HG03571 (cell line): ENCODE measurements around the gene MPPED1.

ENCODE experiments used
- ATAC-seq: cut with Tn5 transposase; IDR thresholded peaks from one replicate; pipeline ENCODE4 v1.9.1; 2021; ENCODE audit not compliant: unreplicated experiment

The MPPED1 gene

DNA sequence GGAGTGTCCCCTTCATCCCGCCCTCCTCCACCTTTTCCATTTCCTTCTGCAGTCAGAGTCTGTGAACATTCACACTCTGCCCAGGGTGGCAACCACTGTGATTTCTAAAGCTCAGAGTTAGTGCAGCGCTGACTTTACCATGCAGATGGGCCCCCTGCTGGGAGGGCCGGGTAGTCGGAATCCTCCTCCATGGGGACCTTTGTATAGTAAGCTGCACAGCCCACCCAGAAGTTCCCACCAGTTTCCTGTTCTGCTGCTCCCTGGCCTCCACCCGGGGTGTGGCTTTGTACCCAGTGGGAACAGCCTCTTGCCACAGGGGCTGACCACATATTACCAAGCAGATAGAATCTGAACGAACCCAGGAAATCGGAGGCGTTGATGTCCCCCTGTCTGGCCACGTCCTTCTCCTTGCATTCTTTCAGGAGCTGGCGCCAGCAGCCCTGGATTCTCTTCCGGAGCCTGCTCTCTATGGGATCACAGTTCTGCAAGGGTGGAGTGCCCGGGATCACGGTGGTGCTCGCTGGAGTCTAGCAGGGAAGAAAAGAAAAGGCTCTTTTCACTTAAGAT is 125.3 kb downstream of the MPPED1 start:
- no peak for ATAC-seq

DNA sequence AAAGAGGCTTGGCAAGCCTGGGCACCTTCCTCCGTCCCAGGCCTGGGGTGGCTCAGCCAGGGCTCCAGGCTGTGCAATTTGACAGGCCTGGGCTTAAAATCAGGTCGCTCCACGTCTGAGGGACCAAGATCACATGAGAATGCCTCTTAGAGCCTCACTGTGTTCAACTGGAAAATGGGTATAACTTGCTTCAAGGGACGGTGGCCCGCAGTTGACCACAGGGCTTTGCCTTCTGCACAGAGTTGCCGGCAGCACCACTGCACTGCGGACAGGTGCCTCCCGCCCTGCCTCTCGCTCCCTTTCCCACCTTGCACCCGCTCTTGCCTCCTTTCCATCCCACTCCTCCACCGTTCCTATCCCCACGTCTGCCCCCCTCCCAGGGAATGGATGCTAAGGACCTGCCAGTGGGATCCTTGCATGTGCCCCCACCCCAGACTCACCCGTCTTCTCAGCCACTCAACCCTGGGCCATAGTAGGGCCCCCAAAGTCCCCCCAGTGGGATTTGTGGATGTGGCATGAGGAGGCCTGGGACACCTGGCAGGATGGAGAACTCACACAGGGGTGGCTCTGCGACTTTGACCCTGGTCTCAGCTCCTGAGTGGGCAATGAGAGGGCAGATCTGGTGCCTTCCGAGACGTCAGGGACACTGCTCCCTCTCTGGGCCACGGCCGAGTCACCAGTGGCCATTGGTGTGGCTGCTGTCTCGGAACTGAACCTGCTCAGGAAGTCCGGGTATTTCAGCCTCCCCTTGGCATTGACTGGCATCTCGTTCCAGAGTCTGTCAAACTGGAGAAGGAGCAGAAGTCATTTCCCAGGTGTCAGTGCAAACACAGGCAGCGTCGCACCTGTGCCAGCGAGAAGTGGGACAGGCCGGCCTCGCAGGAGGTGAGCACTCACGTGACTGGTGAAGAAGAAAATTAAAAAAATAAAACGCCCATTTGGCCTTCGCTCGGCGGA is 128.0 kb downstream of the MPPED1 start:
- no peak for ATAC-seq

DNA sequence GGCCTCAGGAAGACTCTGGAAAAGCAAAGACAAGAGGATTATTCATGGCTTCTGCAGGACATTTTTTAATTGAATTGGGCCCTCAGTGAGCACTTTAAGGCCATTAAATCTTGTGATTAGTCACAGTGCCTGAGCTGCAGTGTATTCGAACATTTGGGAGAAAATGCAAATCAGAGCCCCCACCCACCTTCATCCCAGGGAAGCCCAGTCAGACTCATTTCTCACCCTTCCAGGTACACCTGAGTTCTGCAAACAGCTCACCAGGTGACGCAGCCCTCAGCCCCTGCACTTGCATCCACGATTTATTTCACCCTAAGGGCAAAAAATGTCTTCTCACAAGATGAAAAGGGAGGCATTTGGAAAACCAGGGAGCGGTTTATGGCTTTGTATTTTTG is 128.7 kb downstream of the MPPED1 start:
- no peak for ATAC-seq

DNA sequence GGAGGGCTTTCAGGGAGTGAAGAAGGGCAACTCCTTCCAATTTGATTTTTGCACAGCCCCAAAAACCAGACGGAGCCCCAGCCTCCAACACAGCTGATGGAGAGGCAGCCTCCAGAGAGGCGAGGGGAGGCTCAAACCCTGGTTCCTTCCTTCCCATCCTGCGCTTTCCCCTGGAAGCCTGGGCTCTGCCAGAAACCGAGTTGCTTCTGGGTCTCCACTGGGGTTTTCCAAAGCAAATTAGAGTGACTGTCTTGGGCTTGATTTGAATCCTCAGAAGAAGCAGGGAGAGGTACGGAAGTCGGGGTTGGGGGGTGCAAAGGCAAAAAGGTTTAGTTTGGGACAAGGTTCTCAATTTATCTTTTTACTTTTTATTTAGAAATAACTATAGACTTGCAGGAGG is 129.2 kb downstream of the MPPED1 start:
- ATAC-seq: no peak

DNA sequence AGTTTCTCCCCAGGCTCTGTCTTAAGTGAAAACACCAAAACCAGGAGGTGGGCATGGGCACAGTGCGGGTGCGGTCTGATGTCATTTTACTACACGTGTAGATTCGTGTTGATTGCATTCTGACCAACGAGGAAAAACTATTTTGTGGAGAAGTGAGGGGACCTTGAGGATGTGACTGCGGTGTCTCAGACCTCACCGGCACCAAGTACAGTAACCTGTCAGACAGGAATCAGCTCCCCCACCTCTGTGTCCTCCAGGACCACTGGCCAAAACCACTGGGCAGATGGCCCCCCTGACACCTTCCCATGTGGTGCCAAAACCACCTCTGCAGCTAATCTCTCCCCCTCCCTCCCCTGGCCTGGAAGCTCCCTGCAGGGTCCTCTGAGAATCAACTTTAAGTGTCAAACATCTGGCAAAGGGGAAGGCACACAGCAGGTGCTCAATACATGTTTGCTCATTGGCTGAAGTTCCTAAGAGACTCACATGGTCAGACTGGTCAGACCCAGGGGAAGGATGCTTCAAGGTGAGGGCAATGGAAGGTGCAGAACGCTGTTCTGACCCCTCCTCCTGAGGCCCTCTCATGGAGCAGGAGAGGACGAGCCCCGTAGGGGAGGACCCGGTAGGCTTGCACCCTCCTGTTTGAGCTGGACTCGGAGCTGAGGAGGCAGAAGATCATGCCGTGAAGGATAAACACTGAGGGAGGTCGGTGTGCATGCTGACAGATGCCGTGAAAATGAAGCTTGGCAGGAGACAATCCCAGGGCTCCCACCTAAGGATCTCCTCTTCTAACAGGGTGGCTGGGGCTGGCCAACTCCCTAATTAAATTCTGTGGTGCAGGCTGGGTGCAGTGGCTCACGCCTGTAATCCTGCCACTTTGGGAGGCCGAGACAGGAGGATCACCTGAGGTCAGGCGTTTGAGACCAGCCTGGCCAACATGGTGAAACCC is 129.9 kb downstream of the MPPED1 start:
- ATAC-seq: no peak

DNA sequence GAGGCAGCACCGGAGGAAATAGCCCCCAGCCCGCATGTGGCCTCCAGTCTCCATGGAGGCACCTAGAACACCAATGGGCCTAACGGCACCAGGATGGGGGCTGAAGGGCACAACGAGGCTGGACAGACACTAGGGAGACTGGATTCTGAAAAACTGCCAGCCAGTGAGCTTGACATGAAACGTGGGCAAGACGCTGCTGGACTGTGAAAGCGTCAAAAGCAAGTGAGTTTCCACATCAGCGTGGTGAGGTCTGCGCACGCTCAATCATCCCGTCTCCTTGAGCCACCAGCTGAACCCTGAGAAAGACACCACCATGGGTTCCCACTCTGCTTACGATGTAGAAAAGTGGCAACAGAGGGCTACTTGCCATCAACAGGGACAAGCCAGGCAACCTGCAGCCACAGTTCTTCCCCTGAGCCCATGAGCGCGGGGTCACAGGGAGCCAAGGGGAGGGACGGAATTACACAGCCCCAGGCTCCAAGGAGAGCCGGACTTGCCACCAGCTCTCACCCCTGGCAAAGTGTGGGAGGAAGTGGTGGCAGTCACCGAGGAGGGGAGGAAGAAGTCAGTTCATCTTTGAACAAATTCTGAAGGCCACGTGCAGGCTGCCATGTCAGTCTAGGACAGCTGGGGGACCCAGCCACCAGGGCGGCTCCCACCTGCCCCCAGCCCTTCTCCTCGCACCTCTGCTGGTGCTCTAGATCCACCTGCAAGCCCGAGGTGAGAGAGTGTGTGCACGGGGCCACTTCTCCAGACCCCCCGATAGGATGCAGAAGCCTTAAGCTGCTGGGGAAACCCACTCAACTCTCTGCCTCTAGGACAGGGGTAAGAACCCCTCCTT is 131.1 kb downstream of the MPPED1 start:
- ATAC-seq: no peak

DNA sequence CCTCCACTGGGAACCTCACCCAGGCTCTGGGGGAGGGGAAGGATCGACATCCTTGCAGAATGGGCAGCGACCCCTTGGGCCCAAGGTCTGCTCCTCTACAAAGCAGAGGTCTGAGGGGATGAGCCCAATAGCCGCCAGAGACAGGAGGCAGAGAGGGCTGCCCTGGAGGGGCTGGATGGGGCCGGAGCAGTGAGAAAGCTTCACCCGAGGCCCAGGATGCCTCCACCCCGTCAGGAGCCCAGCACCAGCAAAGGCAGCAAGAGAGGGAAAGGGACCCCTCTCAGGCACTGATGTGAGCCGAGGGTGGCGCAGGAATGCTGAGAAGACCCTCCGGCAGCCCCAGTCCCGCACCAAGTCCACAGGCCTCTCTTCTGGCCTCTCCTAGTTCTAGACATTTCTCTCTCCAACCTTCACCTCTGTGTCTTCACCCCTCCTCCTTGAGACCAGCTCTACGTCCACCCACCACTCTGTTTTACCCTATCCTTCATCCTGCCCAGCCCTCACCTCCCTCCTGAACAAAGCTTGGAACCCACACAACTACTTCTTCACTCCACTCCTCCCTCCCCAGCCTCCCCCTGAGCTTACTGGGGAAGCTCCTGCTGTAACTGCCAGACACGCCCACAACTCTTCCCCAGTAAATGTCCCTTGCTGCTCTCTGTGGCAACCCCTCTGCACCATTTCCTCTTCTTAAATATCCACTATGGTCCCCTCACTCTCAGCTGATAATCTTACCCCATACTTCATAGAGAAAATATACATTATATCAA is 131.9 kb downstream of the MPPED1 start:
- no peak for ATAC-seq

DNA sequence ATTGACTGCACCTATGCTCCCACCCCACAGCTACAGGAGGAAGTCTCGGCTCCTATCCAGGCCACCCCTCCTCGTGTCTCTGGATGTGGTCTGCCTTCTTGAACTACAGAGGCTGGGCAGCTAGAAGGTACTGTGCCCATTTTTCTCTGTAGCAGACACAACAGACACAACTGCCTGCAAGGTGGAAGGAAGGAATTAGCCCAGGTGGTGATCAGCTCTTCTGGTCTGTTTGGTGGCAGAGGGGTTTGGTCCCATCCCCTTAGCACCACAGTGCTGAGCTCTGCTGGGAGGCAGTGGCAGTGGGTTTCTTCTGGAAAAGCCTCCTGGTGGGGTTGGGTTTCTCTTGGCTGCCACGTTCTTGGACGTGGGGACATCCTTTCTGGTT is 132.5 kb downstream of the MPPED1 start:
- ATAC-seq: no peak

DNA sequence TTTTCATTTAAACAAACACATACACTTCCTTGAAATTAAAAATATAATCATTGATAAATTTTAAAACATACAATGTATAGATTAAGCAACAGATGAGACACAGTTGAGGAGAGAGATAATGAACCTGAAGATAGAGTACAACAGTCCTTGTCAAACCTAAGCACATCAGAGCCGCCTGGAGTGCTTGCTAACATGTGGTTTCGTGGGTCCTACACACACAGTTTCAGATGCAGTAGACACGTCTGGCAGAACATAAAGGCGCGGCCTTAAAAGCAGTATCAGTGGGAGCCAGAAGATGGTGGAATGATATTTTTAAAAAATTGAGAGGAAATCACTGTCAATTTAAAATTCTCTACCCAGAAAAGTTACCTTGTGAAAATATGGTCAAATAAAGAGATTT is 134.4 kb downstream of the MPPED1 start:
- no peak for ATAC-seq

DNA sequence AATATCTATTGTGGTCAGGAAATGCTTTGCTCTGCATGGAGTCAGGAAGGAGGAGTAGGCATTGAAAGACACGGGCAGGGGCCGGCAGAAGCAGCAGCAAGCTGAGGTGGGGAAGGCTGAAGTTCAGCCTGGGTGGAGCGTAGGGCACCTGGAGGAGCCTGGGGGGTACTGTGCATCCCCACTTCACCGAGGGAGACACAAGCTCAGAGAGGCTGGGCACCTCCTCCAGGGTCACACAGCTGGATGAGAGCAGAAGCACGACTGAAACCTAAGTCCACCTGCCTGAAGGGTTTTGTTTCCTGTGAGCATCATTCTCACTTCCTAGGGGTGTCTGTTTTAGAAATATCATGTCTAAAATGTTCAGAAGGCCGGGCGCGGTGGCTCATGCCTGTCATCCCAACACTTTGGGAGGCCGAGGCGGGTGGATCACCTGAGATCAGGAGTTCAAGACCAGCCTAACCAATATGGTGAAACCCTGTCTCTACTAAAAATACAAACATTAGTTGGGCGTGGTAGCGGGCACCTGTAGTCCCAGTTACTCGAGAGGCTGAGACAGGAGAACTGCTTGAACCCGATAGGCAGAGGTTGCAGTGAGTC is 138.3 kb downstream of the MPPED1 start:
- ATAC-seq: no peak

DNA sequence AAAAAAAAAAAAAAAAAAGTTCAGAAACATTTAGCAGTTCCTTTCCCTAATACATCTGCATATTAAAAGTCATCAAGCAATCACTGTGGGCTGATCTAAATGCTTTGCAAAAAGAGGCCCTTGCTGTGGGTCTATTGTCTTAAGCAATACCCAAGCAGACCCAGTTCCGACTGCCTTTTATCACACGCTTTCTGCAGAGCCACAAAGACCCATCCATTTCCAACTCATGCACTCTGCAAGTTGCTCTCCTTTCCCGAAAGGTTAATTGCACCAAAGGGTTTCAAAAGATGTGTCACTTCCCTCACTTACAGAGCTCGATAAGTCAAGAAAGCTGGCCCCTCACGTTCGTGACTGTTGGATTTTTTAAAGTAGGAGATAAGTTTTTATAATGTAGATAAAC is 138.9 kb downstream of the MPPED1 start:
- ATAC-seq: no peak

DNA sequence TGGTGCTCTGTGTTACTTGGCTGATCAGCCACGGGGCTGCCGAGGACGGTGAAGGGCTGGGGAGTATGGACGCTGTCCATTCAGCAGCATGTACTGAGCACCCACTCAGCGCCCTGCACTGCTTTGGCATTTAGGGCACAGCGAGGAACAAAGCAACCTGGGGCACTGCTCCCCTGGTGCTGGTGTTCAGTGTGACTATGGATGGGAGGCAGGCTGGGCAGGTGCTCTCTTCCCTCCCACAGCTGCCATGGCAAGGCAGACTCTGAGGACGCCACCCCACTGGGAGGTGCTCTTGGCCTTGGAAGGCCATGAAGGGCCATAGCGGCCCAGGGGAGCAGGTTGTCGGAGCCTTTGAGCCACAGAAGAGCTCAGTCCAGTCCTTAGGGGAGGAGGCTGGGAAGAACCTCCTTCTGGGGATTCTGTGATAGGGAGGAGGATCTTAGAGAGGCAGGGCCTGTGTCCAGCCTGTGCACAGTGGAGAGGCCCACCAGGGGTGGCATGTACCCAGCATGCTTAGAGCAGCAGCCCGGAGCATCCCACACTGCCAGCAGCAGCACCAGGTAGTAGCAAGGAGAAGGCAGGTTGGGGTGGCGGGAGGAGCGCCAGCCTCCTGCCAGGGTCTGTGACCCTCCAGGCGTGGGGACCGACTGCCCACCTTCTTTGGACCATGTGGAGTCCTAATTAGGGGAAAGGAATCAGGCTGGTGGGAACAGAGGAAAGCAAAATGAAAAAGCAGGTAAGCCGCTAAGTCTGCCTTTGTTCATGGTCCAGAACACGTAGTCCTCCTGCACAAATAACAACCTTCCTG is 141.8 kb downstream of the MPPED1 start:
- ATAC-seq: no peak

DNA sequence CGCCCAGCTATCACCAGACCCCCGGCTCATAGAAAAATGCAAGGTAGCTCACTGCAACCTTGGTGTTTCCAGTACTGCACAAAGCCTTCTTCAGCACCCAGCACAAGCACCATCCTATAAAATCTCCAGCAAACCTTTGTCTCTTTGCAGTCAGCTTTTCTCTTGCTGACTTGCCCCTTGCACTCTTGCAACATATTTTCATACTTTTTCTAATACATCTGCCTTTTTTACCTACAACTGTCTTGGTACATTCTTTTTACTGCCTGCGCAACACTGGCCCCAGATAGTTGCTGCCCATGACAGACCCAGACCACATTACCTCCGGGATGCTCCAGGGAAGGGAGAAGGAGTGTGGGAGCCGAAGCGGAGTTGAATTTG is 142.4 kb downstream of the MPPED1 start:
- ATAC-seq: no peak

DNA sequence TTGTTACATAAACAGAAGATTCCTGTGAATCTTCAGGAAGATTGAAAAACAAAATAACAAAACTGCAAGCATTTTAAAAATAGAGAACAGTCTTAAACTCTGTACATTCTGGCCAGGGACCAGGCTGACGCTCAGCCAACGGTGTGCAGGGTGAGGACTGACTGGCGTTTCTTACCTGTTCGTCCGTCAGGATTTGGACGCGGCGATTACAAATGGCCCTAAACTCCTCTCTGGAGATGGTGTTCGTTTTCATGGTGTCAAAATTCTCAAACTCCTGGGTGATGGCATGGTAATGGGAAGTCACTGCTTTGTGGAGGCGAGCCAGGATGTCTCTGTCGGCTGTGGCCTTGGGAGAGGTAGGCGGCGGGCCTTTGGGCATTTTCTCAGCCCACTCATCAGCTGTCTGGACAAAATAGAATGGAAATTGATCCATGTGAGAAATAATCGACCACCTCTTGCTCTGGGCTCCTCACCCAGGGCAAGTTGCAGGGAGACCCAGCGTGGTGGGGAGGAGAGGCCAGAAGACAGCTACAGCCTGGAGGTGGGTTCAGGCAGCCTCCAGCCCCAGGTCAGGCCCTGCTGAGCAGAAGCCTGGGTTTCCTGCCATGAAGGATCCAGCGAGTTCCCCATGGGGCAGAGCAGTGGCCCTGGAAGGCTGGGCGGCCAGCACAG is 143.0 kb downstream of the MPPED1 start:
- no peak for ATAC-seq

DNA sequence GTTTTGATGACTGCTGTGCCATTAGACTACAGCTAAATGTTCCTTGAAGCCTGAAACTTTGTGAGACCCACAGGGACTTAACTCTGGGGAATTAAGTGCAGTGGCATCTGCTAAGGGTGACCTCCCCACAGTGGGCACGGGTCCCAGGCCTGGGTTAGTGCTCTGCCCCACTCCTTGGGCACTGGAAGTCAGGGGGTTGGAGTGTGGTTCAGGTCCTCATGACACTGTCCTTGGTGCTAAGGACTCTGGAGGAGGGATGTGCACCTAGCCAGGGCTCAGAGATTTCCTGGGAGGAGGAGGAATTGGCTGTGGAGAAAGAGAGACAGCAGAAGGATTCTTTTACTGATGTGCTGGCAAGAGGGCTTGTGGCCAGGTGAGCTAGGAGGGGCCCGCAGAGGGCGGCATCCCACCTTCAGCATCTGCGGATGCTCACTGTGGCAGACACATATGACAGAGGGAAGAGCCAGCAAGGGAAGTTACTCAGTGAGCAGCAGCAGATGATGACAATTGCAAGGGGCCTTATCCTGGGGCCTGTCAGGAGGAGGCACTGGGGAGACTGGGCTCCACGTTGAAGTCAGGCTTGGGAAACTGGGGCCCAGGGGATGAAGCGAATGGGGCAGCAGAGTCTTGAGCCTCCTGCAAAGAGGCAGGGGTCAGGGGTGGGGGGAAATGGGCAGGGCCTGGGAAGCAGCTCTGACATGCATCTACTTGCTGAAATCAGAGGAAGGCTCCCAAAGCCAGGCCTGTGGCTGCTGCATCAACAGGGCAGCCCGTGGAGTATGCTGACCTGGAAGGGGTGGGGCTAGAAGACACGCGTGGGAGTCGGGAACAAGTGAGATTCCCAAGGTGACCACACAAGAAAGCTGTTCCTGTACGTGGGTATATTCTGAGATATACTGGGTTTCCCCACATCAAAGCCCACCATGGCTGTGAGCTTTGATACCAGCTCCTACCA is 144.0 kb downstream of the MPPED1 start:
- no peak for ATAC-seq
